Measurements from ENCODE around the gene TCF7. TPM values are rescaled to one million over a fixed set of nuclear protein-coding genes. Genes with fewer than 3 reads are reported as not detected.

The TCF7 gene
- polyA plus RNA-seq, 1 of the 3 experiments (the other 2 are of a cell fraction) = 2.7 TPM

DNA sequence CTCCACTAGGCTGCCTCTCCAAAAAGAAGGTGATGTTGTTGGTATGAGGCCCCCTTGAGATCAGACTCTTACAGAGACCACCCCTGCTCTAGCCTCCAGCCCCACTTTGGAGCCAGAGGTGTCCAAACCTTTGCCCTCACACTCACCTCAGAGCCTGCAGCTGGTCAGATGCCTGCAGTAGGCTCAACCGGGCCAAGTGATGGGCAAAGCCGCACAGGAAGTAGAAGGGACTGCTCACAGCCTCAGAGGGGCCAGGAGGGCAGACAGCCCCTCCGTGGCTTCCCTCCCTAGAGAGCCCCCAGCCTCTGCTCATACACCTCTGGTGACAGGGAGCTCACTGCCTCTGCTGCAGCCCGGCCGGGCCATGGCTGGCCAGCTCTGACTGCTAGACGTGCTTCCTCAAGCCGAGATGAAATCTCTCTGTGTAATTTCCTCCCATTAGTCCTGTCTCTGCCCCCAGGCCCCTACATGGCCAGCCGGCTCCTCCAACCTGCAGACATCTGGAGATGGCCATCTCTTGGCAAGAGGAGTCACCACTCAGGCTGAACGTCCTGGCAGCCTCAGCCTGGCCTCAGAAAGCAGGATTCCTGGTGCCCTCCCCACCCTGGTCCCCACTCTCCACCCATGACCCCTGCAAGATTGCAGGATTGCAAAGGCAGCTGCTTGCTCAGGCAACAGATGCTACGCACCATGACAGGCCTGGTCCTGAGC is 7.3 kb upstream of the TCF7 start (continued):
- TF ChIP-seq CHD2 (IDR thresholded peaks at IDR 0.05; ENCODE audit: low read length, partially characterized antibody) (peak; percentile 93), EP300 (IDR thresholded peaks at IDR 0.05; ENCODE audit: borderline replicate concordance in 1 of 2, low read depth in 1 of 2, low read length in 1 of 2) (peak; percentile 19 to 99; a peak in 3 of 4 replicates), GABPA (IDR thresholded peaks at IDR 0.05; ENCODE audit: low read depth) (no peak), TEAD4 (IDR thresholded peaks at IDR 0.05; ENCODE audit: borderline replicate concordance, insufficient read depth) (no peak), TAF1 (IDR thresholded peaks at IDR 0.05; ENCODE audit: borderline replicate concordance, low read depth, low read length) (no peak), RXRA (IDR thresholded peaks at IDR 0.05; ENCODE audit: borderline replicate concordance, low read depth) (no peak), MEF2A (IDR thresholded peaks at IDR 0.05; ENCODE audit: borderline replicate concordance, low read depth) (no peak), RAD21 (IDR thresholded peaks at IDR 0.05; ENCODE audit: low read length) (peak; percentile 31; the same call in 1 of the 2 replicates), GATA2 (CRISPR knock-in tag; IDR thresholded peaks at IDR 0.05) (peak; percentile 100)
- TF ChIP-seq, protein P1, sequence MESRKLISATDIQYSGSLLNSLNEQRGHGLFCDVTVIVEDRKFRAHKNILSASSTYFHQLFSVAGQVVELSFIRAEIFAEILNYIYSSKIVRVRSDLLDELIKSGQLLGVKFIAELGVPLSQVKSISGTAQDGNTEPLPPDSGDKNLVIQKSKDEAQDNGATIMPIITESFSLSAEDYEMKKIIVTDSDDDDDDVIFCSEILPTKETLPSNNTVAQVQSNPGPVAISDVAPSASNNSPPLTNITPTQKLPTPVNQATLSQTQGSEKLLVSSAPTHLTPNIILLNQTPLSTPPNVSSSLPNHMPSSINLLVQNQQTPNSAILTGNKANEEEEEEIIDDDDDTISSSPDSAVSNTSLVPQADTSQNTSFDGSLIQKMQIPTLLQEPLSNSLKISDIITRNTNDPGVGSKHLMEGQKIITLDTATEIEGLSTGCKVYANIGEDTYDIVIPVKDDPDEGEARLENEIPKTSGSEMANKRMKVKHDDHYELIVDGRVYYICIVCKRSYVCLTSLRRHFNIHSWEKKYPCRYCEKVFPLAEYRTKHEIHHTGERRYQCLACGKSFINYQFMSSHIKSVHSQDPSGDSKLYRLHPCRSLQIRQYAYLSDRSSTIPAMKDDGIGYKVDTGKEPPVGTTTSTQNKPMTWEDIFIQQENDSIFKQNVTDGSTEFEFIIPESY (IDR thresholded peaks at IDR 0.05; ENCODE audit: borderline replicate concordance, low read depth) = no peak

DNA sequence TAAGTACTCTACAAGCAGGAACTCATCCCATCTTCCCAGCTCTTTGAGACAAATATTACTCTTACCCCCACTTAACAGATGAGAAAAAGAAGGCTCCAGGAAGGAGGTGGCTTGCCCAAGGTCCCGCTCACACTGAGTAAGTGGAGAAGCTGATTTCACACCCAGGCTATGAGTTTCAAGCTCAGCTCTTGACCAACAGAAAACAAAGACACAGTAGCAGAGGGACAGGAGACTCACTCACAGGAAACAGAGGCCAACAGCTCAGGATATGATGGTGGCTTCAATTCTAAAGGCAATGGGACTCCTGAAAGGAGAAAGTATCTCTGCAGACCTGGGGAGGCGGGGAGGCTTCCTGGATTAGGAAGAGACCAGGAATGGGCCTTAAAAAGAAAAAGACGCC is 6.7 kb upstream of the TCF7 start:
- Histone ChIP-seq H3K4me2 (no peak overlapping the region), H2AFZ (ENCODE audit: low read depth) (no peak overlapping the region), H3K79me2 (ENCODE audit: insufficient read depth) (no peaks in the 10 kb centered on the region), H3K9me3 (no peaks in the 10 kb centered on the region), H3K27ac (ENCODE audit: low read depth in 2 of 2, low read length in 1 of 2) (peak overlapping the region in 1 of 2 experiments; percentile 100; a peak in 2 of 4 replicates), H3K36me3 (replicated peaks in 1 of 2; ENCODE audit: control insufficient read depth in 1 of 2, insufficient read depth in 2 of 2, low read length in 1 of 2) (no peaks in the 10 kb centered on the region), H3K27me3 (ENCODE audit: insufficient read depth) (no peaks in the 10 kb centered on the region), H3K9ac (no peak overlapping the region), H3K4me1 (ENCODE audit: control insufficient read depth in 1 of 2, insufficient read depth in 2 of 2, low read depth in 1 of 2, low read length in 1 of 2) (peaks cover 0 to 86% of the 10 kb centered on the region in 2 experiments; a peak in 2 of 4 replicates), H3K4me3 (ENCODE audit: low read depth in 2 of 2, low read length in 1 of 2) (no peak overlapping the region), H3F3A (replicated peaks; ENCODE audit: insufficient read depth) (peaks cover 3% of the 10 kb centered on the region), H3K9me2 (no peaks in the 10 kb centered on the region), H4K20me1 (ENCODE audit: insufficient read depth) (no peaks in the 10 kb centered on the region)
- DNase-seq = no peak
- WGBS (ENCODE audit: low lambda C conversion rate) = 87% methylated on average over 3 of the region's 3 CpGs
- CTCF ChIA-PET = interaction anchor here (0.6 to 1.9 kb wide), 10 partner anchors 9 to 70 kb away, joined by 3 to 7 read pairs (median 4); no protein-coding TSS in a partner anchor
- POLR2A ChIA-PET = interaction anchor here (0.5 to 2.0 kb wide), 13 partner anchors 8 to 118 kb away, joined by 3 to 15 read pairs (median 4); partner anchors contain the start of genes PPP2CA and VDAC1
- TF ChIP-seq, protein P2, sequence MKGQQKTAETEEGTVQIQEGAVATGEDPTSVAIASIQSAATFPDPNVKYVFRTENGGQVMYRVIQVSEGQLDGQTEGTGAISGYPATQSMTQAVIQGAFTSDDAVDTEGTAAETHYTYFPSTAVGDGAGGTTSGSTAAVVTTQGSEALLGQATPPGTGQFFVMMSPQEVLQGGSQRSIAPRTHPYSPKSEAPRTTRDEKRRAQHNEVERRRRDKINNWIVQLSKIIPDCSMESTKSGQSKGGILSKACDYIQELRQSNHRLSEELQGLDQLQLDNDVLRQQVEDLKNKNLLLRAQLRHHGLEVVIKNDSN (IDR thresholded peaks at IDR 0.05; ENCODE audit: borderline replicate concordance, low read depth) = no peak
- no peak for TF ChIP-seq NFIC (IDR thresholded peaks at IDR 0.05; ENCODE audit: borderline replicate concordance)
- TF ChIP-seq EZH2phosphoT487 (IDR thresholded peaks at IDR 0.05; ENCODE audit: borderline replicate concordance, low read depth) = no peak
- TF ChIP-seq MXI1 (IDR thresholded peaks at IDR 0.05; ENCODE audit: low read depth, low read length) = no peak; the same call in 1 of the 2 replicates
- no peak for TF ChIP-seq FOXM1 (IDR thresholded peaks at IDR 0.05; ENCODE audit: low read depth)
- TF ChIP-seq SIN3A (IDR thresholded peaks at IDR 0.05; ENCODE audit: borderline replicate concordance, low read depth, low read length) = no peak
- TF ChIP-seq YY1 (IDR thresholded peaks at IDR 0.05; ENCODE audit: low read depth) = no peak
- TF ChIP-seq, protein P3, sequence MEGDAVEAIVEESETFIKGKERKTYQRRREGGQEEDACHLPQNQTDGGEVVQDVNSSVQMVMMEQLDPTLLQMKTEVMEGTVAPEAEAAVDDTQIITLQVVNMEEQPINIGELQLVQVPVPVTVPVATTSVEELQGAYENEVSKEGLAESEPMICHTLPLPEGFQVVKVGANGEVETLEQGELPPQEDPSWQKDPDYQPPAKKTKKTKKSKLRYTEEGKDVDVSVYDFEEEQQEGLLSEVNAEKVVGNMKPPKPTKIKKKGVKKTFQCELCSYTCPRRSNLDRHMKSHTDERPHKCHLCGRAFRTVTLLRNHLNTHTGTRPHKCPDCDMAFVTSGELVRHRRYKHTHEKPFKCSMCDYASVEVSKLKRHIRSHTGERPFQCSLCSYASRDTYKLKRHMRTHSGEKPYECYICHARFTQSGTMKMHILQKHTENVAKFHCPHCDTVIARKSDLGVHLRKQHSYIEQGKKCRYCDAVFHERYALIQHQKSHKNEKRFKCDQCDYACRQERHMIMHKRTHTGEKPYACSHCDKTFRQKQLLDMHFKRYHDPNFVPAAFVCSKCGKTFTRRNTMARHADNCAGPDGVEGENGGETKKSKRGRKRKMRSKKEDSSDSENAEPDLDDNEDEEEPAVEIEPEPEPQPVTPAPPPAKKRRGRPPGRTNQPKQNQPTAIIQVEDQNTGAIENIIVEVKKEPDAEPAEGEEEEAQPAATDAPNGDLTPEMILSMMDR (IDR thresholded peaks at IDR 0.05) = no peak
- TF ChIP-seq, protein P4, sequence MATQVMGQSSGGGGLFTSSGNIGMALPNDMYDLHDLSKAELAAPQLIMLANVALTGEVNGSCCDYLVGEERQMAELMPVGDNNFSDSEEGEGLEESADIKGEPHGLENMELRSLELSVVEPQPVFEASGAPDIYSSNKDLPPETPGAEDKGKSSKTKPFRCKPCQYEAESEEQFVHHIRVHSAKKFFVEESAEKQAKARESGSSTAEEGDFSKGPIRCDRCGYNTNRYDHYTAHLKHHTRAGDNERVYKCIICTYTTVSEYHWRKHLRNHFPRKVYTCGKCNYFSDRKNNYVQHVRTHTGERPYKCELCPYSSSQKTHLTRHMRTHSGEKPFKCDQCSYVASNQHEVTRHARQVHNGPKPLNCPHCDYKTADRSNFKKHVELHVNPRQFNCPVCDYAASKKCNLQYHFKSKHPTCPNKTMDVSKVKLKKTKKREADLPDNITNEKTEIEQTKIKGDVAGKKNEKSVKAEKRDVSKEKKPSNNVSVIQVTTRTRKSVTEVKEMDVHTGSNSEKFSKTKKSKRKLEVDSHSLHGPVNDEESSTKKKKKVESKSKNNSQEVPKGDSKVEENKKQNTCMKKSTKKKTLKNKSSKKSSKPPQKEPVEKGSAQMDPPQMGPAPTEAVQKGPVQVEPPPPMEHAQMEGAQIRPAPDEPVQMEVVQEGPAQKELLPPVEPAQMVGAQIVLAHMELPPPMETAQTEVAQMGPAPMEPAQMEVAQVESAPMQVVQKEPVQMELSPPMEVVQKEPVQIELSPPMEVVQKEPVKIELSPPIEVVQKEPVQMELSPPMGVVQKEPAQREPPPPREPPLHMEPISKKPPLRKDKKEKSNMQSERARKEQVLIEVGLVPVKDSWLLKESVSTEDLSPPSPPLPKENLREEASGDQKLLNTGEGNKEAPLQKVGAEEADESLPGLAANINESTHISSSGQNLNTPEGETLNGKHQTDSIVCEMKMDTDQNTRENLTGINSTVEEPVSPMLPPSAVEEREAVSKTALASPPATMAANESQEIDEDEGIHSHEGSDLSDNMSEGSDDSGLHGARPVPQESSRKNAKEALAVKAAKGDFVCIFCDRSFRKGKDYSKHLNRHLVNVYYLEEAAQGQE (IDR thresholded peaks at IDR 0.05; ENCODE audit: low read depth, low read length) = no peak
- TF ChIP-seq, protein P5, sequence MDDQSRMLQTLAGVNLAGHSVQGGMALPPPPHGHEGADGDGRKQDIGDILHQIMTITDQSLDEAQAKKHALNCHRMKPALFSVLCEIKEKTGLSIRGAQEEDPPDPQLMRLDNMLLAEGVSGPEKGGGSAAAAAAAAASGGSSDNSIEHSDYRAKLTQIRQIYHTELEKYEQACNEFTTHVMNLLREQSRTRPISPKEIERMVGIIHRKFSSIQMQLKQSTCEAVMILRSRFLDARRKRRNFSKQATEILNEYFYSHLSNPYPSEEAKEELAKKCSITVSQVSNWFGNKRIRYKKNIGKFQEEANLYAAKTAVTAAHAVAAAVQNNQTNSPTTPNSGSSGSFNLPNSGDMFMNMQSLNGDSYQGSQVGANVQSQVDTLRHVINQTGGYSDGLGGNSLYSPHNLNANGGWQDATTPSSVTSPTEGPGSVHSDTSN (IDR thresholded peaks at IDR 0.05) = no peak
- TF ChIP-seq TEAD4 (IDR thresholded peaks at IDR 0.05; ENCODE audit: borderline replicate concordance, insufficient read depth) = no peak
- TF ChIP-seq FOXJ3 (CRISPR knock-in tag; IDR thresholded peaks at IDR 0.05) = no peak
- no peak for TF ChIP-seq TCF12 (IDR thresholded peaks at IDR 0.05)

Measured in SK-N-SH (cell line).